NOMO-1 (cell line): ENCODE data around the gene PGAP1.

ENCODE experiments used
- DNase-seq, 2 experiments: peaks; one replicate each; lab custom pipeline; 2025; ENCODE audit not compliant: unreplicated experiment in 2 of 2; lab: John Stamatoyannopoulos, UW

PGAP1 gene

DNA sequence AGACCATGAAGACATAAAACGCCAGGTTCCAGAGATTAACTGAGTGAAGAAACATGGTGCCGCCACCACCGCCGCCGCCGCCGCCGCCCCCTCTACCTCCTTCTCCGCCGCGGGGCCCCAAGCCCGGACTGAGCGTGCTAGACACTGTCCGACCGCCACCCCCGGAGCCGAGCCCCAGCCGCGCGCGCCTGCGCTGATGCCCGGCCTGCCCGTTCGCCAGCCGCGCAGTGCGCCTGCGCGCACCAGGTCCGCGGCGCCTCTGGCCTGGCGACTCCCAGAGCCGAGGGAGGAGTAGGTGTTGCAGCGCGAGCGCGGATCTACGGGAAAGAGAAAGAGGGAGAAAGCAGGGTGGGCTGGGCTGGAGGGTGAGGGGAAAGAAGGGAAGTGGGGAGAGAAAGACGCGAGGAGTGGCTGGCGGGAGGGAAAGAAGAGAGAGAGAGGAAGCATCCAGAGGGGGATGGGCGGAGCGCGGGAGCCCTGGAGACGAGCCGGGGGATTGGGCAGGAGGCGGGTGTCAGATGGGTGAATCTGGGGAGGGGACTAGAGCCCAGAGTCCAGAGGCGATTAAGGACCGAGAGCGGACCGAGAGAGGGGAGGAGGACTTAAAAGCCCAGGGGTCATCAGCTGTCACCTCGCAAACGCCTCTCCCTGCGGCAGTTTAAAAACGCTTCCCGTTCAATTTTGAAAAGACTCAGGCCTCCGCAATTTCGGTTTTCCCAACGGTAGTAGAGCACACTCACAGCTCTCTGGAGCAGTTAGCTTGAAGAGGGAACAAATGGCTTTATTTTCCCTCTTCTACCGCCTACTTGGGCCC lies at the start of gene PGAP1:
TSS of gene PGAP1 (minus strand) at position 146 of the 814 bp plus-strand sequence. CDS start at position 55, 91 bp downstream.
- peak; percentile 60 to 84 for DNase-seq

DNA sequence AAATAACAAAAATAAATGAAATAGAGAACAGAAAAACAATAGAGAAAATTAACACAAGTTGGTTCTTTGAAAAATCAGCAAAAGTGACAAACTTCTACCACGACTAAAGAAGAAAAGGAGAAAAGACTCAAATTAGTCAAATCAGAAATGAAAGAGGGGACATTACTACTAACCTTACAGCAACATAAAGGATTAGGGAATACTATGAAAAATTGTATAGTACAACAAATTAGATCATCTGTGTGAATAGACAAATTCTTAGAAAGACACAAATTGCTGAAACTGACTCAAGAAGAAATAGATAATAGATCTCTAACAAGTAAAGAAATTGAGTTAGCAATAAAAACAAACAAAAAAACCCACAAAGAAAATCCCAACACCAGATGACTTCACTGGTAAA lies 48.5 kb upstream of the PGAP1 start:
- no peak for DNase-seq

DNA sequence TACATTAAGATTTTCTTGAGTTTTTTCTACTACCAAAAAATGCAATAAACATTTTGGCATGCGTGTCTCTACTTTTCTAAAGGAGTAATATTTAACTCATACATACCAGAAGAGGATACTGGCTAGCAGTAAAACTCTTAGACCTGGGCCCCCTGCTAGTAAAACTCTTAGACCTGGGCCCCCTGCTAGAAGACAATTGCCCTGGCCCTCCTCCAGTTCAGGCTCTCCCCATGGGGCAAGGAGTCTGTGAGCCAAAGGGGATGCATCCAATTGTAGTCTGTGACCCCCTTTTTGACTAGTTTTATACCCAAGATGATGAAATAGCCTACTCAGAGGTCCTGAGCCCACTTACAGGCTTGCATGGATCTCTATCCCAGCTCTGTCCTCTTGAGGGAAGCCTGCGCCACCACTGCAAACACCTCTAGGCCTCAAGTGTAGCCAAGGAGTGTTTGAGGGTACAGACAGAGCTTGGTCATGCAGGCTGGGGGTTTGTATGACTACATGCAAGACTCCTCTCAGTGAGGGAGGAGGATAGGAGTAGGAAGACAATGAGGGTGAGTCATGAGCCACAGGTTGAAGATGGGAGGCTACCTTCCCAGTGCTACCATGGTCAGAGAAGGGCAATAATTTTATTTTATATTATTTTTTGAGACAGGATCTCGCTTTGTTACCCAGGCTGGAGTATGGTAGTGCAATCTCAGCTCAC lies 45.2 kb upstream of the PGAP1 start:
- no peak for DNase-seq

DNA sequence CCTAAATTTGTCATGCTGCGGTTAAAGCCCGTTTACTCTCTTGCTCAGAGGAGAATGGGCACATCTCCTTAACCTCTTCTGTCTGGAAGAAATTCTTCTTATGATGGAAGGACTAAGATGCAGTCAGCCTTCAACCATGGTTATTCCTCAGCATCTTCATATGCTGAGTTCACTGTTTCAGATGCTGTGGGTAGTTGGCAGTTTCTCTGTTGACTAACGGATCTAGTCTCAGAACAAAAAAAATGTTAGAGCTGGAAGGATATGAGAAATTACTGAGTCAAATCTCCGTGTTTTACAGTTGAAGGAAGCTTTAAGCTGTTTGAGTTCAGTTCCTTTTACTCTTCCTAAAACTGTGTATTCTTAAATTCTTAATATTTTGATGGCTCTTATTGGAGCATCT lies 43.6 kb upstream of the PGAP1 start:
- no peak for DNase-seq

DNA sequence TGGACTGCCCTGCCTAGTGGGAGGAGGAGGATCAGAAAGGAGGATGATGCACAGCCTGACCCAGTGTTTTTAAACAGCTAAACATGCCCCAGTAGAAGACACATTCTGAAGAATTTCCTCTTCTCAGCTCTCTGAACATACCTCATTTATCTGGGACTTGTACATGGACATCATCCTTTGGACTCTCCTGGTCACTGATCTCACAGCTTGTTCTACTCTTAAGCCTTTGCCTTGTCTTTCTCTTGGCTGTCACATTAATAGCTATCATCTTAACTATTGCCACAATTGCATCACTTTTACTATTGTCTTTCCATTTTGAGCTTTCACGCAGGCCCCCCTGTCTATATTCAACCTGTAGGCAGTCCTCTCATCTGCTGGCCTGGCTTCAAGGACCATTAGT lies 42.0 kb upstream of the PGAP1 start:
- no peak for DNase-seq

- DNase-seq: no peak
Measured at GRCh38 chr2:196967775-196968174, 41.3 kb upstream of the PGAP1 start.

- DNase-seq: no peak
Measured at GRCh38 chr2:196967116-196967515, 40.6 kb upstream of the PGAP1 start.

DNA sequence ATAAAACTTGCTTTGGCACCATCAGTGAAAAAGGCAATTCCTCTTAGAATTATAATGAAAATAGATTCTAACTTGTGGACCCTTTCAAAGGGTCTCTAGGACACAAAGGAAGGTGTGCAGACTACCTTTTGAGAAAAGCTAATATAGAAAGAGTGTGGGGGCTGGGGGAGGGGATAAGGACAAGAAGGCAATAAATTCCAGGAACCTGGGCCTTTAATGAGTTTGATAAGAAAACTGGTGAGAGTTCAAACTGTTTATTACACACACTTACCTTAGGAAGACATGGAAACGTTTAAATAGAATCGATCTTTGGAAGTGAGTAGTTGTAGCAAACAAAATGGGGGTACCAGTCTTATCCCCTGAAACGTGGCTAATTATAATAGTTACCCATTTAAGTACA lies 39.6 kb upstream of the PGAP1 start:
- DNase-seq: no peak

DNA sequence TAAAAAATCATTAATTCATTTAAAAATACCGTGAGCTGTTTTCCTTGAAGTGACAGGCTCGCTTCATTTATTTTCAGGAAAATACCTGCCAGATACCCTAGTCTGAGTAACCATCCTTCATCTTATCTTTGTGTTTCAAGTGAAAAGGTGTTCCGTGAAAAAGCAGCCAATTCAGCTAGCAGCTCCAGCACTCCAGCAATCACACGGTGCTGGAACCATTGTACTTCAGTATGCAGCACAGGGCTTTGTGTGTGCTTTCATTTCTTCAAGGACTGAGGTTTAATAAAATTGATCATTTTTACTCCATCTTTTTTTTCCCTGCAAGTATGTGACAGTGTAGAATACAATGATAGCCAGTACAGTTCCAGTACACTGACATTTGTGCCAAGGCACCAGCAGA lies 39.1 kb upstream of the PGAP1 start:
- no peak for DNase-seq

- DNase-seq: no peak
Measured at GRCh38 chr2:196963961-196964360, 37.5 kb upstream of the PGAP1 start.

DNA sequence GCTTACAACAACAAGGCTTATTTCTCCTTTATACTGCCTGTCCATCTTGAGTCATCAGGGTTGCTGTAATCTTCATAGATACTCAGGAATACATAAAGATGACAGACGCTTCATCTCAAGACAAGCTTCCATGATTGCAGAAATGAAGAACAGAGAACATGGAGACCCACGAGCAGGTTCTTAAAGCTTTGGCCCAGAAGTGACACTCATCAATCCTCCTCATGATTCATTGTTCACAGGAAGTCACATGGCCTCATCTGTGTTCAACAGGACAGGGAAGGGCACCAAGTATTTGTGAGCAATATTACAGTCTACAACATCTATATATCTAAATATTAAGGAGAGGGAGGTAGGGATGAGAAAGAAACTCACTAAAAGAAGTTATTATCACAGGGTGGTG lies 36.5 kb upstream of the PGAP1 start:
- DNase-seq: no peak

DNA sequence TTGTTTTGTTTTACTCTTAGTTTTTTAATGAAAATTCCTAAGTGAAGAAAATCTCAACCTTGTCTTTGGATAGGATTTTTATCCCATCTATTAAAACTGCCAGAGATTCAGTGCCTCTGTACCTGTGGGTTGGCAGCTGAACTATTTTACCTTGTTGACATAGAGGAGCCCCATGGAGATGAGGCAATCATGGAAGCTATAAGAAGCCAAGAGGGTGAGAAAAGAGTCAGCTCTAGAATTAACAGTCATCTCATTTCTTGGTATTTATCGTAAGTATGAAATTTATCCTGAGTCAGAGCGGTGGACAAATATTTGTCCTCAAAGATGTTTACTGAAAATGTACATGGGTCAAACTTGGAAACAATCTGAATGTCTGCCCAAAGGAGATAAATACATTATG lies 35.8 kb upstream of the PGAP1 start:
- no peak for DNase-seq

DNA sequence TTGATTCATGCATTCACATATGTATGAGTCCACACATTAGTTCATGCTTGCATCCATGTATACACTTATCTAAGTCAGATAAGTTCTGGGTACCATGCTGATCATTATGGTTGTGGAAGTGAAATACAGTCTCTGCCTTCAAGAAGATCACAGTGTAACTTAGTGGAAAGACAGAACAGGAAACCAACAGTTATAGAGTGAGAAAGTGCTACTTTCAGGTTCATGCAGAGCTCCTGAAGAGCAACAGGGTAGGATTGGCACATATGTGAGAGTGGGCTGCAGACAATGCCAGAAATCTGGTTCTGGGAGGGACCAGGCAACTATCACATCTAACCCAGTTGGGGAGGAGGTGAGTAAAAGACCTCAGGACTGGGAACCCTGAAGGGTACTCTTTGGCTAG lies 35.4 kb upstream of the PGAP1 start:
- no peak for DNase-seq

DNA sequence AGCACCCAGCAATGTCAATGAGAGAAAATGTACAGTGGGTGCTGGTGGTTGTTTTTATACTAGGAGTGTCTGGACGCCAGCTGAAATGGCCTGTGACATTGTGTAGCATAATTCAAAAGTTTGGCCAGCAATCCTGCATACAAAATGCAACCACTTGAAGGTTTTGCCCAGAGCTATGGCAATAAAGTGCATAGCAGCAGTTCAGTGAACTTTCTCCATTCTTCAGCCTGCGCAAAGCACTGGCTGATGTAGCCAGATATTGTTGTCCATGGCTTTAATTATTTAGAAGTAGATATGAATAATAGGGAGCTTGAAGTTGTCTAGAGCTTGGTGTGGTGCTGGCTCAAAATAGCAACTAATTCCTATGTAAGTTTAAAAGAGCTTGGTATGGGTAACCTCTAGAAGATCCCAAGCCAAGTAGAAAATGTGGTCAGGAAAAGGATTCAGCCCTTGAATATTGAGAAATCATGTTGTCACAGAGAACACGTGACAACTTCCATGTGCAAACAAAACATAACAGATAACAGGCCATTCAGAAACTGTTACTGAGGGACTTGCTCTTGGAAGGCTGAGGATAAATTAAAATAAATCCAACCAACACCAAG lies 33.3 kb upstream of the PGAP1 start:
- no peak for DNase-seq

DNA sequence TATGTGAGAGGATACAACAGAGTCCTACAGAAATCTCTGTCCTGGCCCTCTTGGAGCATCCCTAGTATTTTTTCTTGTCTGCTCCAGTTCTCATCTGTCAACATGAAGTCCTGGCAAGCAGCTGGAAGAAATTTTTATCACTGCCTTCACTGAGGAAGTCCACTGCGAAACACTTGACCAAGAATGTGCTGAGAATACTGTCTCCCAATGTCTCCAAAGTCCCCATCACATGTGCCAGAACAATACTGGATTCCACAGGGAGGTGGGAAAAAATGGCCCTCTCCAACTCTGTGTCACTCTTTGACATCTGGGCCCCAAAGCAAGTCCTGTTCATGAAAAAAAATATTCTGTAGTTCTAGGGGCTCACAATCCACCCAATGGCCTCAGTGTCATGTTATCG lies 32.8 kb upstream of the PGAP1 start:
- DNase-seq: no peak

GRCh38 chr2:196957881-196958525 lies 31.5 kb upstream of the PGAP1 start:
- DNase-seq: no peak

GRCh38 chr2:196957442-196957841 lies 30.9 kb upstream of the PGAP1 start:
- DNase-seq: no peak

GRCh38 chr2:196956069-196956468 lies 29.6 kb upstream of the PGAP1 start:
- no peak for DNase-seq

GRCh38 chr2:196955036-196955435 lies 28.5 kb upstream of the PGAP1 start:
- DNase-seq: no peak

DNA sequence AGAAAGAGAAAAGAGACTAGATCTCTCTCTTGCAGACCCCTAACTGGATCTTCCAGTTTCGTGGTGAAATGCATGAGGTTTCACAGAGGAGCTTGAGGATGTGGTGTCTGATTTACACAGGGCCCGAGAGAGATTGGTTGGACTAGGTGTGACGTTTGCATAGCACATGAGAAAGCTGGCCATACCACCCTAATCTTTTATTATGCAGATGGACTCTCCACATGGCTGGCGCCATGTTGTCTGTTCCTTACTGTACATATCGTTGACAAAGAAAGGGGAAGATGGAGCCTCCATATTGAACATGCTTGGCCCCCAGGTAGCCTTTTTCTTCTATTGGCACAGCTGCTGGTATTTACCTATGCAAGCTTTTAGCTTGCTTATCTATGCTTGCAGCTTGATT lies 27.5 kb upstream of the PGAP1 start:
- no peak for DNase-seq

DNA sequence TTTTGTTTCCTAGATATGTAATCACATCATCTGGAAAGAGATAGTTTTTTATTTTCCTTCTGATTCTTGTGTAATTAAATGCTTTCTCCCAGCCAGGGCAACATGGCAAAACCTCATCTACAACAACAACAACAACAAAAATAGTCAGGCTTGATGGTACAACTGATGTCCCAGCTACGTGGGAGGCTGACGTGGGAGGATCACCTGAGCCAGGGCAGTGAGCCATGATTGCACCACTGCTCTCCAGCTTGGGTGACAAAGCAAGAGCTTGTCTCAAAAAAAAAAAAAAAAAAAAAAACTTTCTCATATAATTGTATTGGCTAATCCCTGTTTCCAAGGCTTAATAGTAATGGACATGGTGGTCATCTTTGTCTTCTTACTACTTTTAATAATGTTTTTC lies 26.4 kb upstream of the PGAP1 start:
- no peak for DNase-seq
